Activated CD4-positive, alpha-beta T cell treated with anti-CD3 and anti-CD28 coated beads, Interleukin-2, amount 50 U/mL, for 24 hours (primary cell): ENCODE results near the gene DMKN.

Experiments used
- DNase-seq, 2 donors: peaks; one replicate each; pipeline ENCODE4 v3.0.0-alpha.2; 2020; ENCODE audit warnings: low read depth in 1 of 2, low spot score in 1 of 2

DMKN gene, protein sequence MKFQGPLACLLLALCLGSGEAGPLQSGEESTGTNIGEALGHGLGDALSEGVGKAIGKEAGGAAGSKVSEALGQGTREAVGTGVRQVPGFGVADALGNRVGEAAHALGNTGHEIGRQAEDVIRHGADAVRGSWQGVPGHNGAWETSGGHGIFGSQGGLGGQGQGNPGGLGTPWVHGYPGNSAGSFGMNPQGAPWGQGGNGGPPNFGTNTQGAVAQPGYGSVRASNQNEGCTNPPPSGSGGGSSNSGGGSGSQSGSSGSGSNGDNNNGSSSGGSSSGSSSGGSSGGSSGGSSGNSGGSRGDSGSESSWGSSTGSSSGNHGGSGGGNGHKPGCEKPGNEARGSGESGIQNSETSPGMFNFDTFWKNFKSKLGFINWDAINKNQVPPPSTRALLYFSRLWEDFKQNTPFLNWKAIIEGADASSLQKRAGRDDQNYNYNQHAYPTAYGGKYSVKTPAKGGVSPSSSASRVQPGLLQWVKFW

DNA sequence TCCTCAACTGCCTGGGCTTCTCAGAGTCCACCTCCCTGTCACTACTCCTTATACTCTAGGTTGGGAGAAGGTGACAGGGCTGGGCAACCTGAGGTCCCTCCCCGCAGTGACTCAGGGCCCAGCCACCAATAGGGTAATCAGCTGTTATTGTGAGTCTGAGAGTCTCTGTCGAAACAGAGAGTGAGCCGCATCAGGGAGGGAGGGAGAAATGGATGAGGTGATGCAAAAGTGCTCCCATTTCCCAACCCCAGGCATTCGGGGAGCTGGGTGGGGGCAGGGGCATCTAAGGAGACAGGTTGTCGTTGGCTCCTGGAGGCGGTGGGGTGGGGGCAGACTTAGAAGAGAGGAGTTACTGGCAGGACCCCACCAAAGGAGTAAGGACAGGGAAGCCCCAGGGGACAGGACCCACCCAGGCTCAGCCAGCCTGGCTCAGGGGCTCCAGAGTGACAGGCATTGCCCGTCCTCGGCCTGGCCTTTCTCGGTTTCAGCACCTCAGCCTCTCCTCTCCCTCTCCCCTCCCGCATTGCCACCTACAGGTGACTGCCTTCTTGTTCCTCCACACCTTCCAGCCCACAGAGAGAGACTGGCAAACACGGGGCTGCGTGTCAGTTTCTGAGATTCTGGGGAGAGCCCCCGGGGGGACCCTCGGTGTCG is at the start of gene DMKN:
DMKN (minus strand) TSS at position 22 of the 654 bp plus-strand sequence. CDS start 174 bp downstream, outside the sequence.
- no peak for DNase-seq

DNA sequence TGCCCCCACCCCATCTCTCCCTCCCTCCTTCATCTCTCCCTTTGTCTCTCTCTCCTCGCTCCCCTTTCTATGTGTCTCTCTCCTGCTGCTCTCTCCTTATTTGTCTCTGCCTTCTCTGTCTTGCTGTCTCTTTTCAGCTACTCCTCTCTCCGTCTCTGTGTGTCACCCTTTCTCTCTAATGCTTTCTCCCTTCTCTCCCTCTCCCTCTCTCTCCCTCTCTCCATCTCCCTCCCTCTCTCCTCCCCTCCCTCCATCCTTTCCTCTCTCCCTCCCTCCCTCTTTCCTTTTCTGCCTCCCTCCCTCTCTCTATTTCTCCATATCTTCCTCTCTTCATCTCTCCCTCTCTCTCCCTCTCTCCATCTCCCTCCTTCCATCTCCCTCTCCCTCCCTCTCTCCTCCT is 49.3 kb upstream of the DMKN start:
- DNase-seq = no peak

DNA sequence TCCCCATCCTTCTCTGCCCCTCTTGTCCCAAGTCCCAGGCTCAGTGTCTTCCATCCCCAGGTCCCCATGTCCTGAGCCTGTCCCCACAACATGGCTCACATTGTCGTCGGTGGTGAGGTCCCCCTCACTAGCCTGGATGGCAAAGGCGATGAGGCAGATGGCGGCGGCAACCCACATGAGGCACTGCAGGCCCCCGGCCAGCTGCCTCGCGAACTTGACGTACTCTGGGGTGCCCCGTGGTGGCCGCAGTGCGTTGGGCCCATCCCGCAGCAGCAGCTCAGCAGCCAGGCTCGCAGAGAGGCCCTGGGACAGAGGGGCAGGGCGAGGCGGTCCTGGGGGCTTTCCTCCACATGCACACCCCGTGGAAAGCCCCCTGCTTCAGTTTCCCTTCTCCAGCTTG is 48.9 kb upstream of the DMKN start:
- no peak for DNase-seq

DNA sequence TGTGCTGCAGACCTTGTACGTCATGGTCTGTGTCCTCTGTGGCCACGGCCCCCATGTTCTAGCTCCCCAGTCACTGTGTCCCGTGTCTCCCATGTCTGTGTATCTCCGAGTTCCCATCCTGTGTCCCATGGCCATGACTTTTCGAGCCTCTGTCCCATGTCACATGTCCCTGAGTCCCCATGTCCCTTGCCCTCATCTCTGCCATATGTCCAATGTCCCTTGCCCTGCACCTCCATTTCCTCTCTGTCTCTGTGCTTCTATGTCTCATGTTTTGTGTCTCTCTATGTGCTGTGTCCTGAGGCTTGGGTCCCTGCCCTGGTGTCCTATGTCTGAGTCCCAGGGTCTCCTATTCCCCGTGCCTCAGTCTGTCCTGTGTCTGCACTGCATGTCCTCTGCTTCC is 48.0 kb upstream of the DMKN start:
- DNase-seq = no peak

DNA sequence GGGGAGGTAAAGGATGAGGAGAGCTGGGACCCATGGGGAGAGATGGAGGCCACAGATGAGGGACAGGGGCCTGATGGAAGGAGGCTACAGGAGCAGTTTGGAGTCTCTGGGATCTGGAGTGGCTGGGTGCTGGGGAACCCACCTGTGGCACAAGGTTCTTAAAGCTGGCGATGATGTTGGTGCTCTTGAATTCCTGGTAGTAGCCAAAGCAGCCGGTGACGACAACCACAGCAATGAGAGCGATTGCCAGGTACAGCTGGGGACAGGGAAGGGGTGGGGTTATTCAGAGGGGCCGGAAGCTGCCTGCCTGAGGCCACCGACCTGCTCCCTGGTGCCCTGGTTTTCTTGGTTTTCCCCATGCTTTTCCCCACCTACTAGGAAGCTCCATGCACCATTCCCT is 47.2 kb upstream of the DMKN start:
- no peak for DNase-seq

DNA sequence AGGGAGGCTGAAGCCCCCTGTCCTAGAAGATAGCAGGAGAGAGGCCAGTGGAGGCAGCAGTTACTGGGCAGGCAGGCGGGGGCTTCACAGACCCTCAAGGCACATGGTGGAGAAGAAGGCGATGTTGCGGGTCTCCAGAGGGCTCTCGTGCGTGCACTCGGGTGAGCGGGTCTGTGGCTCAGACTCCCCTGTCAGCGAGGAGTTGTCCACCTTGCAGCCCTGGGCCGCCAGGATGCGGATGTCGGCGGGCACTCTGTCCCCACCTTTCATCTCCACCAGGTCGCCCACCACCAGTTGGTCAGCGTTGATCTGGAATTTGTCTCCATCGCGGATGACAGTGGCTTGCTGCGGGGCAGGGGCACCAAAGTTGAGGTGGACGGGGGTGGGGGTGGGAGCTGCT is 46.8 kb upstream of the DMKN start:
- DNase-seq = no peak

DNA sequence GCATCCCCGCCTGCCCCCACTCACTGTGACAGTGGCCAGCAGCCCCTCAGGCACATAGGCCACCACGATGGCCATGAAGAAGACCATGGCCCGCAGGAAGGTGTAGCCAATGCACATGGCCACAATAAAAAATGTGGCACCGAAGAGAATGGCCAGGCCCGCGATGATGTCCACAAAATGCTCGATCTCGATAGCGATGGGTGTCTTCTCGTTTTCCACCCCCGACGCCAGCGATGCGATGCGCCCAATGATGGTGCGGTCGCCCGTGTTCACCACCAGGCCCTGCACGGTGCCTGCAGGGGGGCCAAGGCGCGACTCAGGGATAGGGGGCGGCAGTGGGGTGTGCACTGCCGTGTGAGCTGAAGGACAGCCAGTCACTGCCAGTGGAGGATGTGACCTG is 46.3 kb upstream of the DMKN start:
- DNase-seq = no peak

DNA sequence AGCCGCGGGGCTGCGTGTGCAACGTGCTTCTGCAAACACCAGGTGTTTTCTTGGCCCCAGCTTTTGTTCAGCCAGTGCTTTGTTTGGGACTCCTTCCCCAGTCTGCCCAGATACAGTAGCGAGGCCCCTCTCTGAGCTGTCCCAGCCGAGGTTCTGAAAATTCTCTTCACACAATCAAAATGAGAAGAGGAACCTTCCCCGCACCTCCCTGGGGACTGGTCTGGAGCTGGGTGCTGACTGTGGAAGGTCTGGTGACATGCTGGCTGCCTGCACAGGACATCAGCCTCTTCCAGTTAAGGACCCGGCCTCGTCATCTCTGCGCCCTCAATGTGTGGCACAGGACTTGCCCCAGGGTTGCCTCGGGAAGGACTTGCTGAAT is 45.8 kb upstream of the DMKN start:
- no peak for DNase-seq

DNA sequence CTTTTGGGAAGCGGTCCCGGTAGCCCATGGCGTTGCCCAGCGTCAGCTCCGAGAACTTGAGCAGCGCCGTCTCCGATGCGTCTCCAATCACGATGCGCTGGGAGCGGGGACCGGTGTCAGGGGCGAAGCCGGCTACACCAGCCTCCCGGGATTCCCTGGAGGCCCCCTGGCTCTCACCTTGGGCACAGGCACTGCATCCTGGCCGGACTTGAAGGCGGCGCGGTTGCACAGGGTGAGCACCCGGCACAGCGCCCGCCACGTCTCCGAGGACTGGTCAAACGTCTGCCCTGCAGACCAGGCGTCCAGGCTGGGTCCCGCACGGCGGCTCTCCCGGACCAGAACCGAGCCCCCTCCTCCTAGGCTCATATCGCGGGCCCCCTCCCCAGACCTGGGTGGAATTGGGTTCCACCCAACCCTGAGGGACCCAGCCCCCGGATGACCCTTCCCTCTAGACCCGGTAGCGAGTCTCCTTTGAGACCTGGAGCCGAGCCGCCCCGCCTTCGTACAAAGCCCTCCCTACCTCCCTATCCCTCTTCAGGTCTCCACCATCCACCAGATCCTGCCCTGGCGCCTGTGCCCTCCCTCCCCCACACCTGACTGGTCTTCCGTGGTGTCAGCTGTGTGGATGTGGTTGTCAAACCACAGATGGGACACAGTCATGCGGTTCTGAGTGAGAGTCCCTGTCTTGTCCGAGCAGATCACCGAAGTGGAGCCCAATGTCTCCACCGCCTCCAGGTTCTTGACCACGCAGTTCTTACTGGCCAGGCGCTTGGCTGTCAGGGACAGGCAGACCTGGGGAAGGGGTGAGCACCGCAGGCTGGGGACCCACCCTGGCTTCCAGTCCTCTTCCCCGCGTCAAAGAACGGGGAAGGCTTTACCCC is 45.2 kb upstream of the DMKN start:
- DNase-seq = no peak

DNA sequence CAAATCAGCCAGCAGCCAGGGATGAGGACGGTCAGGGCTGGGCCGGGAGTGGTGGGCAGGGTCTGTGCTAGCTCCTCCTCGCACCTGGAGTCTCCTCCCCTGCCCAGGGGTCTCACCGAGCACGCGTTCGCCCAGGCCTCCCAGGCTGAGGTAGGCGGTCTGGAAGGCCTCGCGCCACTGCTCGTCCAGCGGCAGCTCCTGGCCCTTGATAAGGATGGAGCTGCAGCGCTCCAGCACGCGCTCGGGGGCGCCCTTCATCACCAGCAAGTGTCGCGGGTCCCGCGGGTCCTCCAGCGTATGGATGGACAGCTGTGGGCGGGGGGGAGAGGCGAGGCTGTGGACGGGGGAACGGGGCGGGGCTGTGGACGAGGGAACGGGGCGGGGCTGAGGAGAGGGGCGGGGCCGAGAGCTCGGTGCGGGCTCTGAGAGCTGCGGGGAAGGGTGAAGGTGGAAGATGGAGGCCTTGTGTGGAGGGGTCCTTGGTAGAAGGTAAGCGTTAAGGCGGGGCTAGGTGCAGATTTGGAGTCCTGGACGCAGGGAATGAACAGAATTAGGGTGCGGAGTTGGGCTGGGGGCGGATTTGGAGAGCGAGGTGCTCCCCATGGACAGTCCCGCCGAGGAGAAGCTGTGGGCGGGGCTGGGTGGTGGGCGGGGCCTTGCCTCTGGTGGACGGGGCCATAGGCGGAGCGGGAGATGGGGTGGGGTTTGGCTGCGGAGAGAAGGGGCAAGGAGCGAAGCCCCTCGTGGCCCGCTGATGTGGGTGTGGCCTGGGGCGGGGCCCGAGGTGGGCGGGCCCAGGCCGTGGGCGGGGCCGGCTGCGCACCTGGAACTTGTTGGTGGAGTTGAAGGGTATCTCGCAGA is 44.3 kb upstream of the DMKN start:
- DNase-seq = peak in 1 of 2 donors; percentile 29

DNA sequence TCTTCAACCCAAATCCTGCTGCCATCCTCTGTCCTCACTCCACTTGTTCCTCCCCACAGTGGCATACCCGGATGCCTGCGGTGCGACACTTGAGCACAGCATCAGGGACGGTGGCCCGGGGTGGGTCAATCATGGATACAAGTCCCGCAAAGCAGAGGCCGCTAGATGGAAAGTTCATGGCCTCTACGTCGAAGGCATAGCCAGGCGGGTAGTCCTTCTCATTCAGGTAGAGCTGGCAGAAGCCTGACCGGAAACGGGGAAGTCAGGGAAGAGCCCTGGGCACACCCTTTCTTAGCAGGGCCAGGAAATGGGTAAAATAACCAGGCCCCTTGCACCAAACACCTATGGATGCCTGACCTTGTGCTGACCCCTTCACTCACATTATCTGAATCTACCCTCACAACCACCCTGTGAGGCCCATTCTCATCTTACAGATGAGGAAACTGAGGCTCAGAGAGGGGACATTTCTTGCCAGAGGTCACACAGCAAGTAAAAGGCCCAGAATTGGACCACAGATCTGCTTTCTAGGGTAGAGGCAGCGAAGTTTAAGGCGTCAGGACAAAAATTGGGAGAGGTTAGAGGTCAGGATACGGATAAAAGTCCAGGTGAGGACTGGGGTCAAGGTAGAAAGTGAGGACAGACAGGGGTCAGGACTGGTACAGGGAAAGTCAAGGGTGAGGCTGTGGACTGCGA is 43.5 kb upstream of the DMKN start:
- DNase-seq = no peak

DNA sequence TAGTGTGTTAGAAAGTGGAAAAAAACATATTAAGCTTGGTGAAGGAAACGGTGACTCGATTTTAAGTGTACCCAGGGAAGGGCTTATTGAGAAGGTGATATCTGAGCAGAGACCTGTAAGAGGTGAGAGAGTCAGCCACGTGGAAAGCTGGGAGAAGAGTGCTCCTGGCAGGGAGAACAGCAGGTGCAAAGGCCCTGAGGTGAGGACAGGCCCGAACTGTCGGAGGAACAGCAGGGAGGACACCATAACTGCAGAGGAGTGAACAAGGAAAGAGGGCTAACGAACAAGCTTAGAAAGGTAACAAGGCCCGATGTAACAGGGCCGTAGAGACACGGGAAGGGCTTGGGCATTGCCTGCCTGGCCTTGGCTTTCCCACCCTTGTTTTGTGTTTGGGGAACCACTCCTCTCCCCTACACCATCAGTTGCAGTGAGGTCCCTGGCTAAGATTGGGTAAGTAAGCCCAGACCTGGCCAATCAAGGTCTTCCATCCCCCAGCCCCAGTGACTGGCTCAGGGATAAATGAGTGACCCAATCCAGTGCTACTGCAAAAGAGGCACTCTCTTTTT is 42.7 kb upstream of the DMKN start:
- DNase-seq = no peak

DNA sequence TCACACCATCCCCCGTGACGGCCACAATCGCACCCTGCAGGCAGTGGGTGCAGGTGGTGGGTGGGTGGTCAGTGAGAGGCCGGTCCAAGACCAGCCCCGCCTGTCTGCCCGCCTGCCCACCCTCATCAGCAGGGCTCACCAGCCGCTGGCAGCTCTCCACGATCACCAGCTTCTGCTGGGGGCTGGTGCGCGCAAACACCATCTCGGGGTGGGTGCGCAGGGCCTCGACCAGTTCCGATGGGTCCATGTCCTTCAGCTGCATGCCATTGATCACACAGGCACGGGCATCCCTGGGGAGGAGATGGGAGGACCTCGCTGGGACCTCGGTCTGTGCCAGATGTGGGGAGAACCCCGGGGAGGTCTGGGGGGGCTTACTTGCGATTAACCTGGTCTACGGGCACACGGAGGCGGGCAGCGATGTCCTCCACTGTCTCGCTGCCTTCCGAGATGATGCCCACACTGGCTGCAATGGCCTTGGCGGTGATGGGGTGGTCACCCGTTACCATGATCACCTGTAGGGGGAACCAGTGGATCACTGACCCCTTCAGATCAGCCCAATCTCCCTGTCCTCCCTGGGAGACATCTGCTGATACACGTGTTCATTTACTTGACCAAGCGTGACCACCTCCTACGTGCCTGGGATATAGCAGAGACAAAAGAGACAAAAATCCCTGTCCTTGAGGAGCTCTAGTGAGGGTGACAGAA is 42.0 kb upstream of the DMKN start:
- no peak for DNase-seq

DNA sequence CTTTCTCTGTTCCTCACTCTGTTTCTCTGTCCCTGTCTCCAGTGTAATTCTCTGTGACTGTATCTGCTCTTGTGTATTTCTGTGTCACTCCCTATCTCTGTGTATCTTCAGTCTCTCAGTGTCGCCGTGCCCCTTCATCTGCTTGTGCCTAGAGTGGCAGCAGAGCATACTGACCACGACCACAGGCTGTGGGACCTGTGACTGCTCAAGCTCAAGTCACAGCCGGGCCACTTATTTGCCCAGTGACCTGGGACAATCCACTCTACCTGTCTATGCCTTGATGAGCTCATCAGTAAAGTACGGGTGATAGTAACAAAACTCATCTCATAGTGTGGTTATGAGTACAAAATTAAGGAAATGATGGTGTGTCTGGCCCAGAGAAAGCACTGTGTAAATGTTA is 40.6 kb upstream of the DMKN start:
- no peak for DNase-seq

DNA sequence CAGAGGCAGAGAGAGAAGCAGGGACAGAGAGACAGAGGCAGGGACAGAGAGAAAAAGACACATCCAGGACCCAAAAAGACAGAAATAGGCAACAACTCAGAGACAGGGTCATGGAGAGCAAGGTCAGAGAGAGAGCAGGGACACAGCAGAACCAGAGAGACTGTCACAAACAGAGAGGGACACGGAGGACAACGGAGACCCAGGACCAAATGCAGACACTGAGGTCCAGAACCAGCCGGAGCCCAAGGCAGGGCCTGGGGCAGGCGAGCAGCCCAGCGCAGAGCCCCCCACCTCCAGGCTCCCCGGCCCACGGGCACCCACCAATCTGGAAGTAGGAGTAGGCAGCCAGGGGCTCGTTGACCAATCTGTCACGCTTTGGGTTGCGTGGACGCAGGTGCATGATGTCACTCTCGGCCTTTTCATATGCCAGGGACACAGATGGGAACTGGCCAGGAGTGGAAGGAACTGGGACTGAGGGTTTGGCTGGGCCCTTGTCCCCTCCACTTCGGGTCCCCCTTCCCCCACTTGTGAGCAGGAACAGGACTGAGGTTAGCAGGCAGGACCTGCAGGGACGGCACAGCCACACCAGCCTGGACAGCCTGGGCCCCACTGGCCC is 40.0 kb upstream of the DMKN start:
- no peak for DNase-seq

DNA sequence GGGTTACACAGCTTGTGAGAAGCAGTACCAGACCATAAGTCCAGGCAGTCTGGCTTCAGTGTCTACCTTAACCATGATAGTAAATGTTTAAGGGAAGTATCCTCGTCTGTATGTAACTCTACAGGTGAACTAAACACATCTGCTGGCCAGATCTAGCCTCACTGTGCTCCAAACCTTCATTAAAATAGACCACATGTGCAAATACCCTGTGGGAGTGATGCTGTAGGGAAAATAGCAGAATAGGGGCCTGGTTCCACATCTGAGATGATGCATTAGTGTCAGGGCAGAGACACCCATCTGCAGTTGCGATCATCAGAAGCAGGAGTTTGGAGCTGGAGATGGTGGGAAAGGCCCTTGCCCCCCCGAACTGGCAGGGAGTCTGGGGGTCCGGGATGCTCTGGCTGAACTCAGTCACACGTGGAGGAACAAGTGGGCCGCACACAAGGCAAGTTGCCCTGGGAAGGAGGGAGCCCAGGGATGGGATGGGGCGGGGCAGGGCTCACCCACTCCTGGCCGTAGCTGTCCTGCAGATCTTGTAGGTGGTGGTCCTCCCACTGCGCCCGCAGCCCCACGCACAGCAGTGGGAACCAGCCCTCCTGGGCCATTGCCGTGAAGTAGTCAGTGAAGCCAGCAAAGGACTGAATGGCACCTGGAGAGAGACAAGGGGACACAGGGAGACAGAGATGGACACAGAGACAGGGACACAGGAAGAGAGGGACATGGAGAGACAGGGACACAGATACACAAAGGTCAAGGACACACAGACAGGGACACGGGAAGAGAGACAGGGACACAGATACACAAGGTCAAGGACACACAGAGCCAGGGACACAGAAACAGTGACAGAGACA is 39.3 kb upstream of the DMKN start:
- DNase-seq = no peak

DNA sequence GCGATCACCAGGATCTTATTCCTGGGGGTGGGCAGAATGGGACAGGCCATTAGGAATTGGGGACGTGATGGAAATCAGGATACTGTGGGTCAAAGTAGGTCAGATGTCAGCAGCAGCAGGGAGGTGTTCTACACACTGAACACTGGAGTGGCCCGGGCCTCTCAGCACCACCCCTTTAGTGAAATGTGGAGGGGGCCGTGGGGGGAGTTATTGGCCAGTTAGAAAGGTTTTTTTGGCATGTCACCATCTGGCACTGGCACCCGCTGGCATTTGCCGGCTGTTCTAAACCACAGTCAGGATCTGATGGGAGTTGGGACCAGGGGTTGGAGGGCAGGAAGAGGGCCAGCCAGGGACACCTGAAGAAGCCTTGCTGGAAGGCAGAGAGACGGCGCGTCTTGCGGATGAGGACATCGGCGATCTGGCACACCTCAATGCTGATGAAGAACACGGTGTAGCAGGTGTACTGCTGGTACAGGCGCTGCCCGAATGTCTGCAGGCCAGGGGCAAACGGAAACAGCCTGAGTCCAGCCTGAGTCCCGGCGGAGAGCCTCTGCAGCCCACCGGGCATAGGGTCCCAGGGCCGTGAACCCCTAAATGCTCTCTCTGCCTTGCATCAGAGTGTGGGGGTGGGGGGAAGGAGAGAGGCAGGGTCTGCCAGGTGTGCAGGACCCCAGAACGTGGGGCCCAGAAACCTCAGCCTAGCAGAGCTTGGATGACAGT is 37.8 kb upstream of the DMKN start:
- DNase-seq = no peak
